ENCODE measurements around the gene ERN2.
A peak's percentile ranks its signal among the peaks of the same experiment; 100 is the strongest.

The ERN2 gene

GRCh38 chr16:23716484-23716883, 3.5 kb upstream of the ERN2 start:
- no peak for DNase-seq

DNA sequence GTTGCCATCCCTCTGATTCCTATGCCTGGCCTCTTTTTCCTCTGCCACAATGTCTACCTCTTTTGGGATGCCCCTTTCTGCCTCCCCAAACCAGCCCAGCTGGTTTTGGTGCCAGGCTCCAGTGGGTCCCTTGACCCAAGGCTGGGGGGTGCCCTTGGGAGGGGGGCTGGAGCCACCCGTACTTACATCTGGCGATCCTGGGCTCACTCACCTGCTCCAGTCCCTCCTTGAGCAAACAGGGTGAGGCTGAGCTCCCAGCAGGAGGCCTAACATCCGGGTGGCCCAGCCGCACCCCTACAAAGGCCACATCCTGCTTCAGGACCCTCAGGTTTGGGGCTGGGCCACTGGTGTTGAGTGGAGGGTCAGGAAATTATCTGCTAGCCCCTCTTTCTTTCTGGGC, 1.2 kb downstream of the ERN2 start:
- no peak for DNase-seq

DNA sequence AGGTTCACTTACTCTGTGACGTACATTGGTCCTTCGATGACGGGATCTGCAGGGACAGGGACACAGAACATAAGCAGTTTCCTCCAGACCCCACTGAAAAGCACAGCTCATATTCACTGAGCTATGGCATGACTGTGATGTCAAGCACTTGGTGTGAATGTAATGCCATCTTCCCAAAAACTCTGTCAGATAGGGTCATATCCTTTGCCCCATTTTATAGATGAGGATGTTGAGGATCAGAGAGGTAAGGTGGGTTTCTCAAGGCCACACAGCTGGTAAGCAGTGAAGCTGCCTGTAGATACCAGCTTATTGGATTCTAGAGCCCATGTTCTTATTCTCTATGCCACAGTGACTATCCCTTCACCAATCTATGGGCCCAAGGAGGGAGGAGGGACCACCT, 2.5 kb downstream of the ERN2 start:
- DNase-seq, result no peak

DNA sequence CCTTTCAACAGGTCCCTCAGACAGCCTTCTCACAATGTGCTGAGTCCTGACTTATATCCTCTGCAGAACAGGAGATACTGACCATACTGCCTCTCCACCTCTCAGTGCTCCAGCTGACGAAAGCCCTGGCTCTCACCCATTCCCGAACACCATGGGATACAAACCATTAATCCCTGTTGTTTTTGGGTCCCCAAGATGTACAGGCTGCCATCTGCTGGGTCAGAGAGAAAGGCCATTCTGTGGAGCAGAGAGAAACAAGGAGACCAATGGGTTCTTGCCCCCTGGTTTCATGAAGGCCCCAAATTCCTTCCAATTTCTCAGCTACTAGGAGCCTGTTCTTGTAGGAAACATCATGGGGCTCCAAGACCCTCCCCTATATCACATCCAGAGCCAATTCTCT, 3.0 kb downstream of the ERN2 start:
- DNase-seq, result no peak

GRCh38 chr16:23709536-23709935, 3.5 kb downstream of the ERN2 start:
- no peak for DNase-seq

GRCh38 chr16:23706439-23706838, 6.6 kb downstream of the ERN2 start:
- no peak for DNase-seq

- no peak for DNase-seq
Observed at GRCh38 chr16:23705517-23705902, 7.5 kb downstream of the ERN2 start.

- DNase-seq, result no peak
Observed at GRCh38 chr16:23704772-23705516, 8.1 kb downstream of the ERN2 start.

GRCh38 chr16:23702951-23703350, 10.1 kb downstream of the ERN2 start:
- DNase-seq, result no peak

GRCh38 chr16:23701045-23701444, 12.0 kb downstream of the ERN2 start:
- DNase-seq, result no peak

DNA sequence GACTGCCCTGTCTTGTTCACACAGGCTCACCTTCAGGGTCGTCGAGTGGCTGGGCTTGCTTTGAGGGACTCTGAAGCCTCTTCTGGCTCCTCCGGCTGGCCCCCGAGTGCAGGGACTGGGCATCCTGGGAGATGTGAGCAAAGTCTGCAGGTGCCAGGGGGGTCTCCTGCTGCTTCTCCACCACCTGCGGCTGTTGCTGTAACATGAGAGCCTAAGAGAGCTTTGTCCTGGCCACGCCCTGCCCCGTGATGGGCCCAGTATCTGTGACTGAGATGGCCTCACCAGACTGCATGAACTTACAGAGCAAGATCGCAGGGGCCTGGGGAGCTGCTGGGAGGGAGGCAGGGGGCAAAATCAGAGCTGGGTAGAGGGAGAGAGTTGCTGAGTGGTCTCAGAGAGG, 12.5 kb downstream of the ERN2 start:
- DNase-seq, result peak; percentile 9

- no peak for DNase-seq
Observed at GRCh38 chr16:23700093-23700492, 12.9 kb downstream of the ERN2 start.

DNA sequence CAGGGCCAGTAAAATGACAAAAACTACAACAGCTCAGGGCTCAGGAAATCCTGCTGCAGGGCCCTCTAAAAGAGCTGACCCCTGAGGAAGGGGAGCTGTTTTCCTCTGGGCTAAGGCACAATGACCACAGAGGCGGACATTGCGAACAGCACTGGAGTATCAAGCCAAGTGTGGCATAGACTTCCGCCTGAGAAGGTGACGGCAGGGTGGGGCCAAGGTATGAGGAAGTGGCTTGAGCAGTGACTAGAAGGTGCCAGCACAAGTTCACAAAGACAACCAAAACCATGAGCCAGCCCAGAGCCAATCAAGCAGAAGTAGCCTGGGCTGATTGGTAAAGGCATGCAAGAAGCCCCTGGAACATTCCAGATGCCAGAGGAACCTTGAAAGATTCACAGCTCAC, 13.9 kb downstream of the ERN2 start:
- no peak for DNase-seq

GRCh38 chr16:23695756-23696155, 17.3 kb downstream of the ERN2 start:
- no peak for DNase-seq

DNA sequence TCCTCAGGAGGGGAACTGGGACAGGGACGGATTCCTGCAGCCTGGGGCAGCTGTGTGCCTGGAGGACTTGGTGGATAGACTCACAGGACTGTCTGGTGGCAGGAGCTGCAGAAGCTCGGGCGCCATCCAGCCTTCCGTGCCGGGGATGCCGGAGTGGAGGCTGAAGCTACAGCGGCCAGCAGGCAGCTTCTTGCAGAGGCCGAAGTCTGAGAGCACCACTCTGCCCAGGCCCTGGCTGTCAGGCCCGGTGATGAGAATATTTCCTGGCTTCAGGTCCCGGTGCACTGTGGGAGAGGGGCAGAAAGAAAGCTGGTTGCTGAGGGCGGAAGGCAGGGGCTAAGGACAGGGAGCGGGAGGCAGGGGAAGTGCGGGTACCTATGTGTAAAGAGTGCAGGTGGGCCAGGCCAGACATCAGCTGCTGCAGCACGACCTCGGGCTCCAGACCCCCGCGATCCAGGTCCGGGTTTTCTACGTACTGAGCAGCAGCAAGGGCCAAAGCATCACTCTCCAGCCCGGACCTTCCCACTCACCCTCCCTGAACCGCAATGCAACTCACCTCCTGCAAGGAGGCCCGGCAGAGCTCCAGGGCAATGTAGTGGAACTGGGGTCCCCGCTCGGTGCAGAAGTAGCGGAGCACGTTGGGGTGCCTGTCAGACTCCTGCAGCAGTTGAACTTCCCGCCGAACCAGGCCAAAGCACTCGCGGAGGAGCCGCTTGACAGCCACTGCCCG, 18.2 kb downstream of the ERN2 start:
- DNase-seq, result no peak

DNA sequence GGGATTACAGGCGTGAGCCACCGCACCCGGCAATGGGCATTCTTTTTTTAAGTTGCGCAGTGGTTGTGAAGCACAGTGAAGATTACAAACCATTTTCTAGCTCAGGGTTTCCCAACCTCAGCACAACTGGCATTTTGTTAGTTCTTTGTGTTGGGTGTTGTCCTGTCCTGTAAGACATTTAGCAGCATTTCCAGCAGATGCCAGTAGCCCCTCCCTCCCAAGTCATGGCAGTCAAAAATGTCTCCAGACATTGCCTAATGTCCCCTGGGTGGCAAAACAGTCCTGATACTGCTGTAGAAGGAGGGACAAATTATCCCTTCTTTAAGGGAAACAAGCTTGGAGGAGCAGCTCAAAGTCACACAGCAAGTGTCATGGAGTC, 18.8 kb downstream of the ERN2 start:
- DNase-seq, result no peak

DNA sequence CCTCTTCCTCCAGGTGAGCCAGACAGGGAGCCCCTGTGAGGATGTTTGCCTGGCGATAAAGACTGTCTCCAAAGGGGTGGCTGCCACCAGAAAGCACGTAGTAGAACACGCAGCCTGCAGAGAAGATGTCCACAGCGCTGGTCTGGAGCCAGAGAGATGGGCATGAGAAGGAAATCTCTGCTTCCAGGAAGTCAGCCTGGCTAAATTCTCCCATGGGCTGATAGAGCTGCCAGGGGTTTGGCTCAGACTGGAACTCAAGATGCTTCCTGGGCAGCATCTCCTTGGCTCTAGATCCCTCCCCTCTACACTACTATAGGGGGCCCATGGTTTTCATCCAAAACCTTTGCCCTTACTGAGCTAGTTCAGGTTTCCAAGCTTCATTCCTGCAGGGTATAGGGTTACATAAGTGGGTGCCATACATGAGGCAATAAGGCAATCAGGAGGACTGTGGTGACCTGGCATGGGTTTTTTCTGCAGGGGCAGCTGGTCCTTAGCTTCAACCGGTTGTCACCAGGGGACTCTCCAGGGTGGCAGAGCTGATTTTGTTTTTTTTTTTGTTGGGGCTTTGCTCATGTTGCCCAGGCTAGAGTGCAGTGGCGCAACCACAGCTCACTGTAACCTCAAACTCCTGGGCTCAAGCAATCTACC, 20.7 kb downstream of the ERN2 start:
- DNase-seq, result no peak

DNA sequence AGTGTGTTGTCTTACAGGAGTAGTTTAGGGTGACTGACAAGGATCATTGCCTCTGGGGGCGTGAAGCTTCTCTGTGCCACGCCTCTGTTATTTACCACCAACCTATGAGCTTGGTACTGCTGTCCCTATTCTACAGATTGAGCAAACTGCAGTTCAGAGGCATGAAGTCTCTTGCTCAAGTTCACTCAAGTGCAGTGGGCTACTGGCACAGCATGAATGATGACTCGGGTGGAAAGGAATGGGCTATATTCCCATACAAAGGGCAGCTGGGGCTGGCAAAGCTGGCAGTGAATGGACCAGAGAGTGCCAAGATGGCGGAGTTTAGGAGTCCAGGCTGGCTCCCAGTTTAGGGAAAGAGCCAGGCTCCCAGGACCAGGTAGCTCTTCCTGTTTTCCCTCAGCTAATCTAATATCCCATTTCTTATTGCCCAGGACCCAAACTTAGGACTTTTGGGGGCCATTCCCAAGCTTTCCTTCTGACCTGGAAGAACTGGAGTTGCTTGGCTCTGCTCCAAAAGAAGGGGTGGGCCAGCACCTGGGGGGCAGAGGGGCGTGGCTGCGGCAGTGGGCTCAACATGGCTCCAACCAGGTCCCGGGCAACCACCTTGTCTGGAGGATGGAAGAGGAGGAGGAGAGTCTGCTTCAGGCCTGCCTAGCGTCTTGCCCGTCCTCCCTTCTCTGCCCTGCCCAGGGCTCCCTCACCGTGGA, 21.4 kb downstream of the ERN2 start:
- no peak for DNase-seq

- DNase-seq, result no peak
Observed at GRCh38 chr16:23690771-23691482, 22.1 kb downstream of the ERN2 start.

DNA sequence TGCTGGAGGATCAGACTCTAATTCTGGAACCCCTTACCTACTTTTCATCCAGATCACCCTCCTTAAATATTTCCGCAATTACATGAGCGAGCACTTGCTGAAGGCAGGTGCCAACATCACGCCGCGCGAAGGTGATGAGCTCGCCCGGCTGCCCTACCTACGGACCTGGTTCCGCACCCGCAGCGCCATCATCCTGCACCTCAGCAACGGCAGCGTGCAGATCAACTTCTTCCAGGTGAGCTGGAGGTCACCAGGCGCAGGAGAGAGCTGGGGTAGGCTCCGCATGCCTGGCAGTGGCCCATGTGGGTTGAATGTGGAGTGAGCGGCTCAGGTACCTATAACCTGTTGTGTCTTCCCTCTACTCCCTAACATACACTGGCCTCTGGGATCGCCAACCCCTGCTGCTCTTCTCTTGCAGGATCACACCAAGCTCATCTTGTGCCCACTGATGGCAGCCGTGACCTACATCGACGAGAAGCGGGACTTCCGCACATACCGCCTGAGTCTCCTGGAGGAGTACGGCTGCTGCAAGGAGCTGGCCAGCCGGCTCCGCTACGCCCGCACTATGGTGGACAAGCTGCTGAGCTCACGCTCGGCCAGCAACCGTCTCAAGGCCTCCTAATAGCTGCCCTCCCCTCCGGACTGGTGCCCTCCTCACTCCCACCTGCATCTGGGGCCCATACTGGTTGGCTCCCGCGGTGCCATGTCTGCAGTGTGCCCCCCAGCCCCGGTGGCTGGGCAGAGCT, 23.4 kb downstream of the ERN2 start:
- DNase-seq, result no peak

GRCh38 chr16:23687034-23687808, 25.8 kb downstream of the ERN2 start:
- DNase-seq, result no peak
